Anterior cingulate cortex (tissue), 58 donors: ENCODE data around the gene REPS1.
"Not testable (repeated sequence)": the region's sequence is repeated elsewhere in the genome, so short reads cannot be mapped to it uniquely, and the experiment has no call there.

Source experiments
- DNase-seq, 58 donors: peaks; one replicate each; lab custom pipeline; 2025; lab: John Stamatoyannopoulos, UW

Gene REPS1

GRCh38 chr6:138944412-138944811 lies 43.6 kb downstream of the REPS1 start:
- DNase-seq, result no peak

GRCh38 chr6:138943089-138943625 lies 44.9 kb downstream of the REPS1 start:
- no peak for DNase-seq

GRCh38 chr6:138936873-138937272 lies 51.2 kb downstream of the REPS1 start:
- DNase-seq, result not testable (repeated sequence)

GRCh38 chr6:138931660-138932059 lies 56.4 kb downstream of the REPS1 start:
- no peak for DNase-seq

- DNase-seq, result no peak
Measured at GRCh38 chr6:138926579-138926978, 61.5 kb downstream of the REPS1 start.

GRCh38 chr6:138925806-138926205 lies 62.2 kb downstream of the REPS1 start:
- no peak for DNase-seq

- DNase-seq, result no peak
Measured at GRCh38 chr6:138923561-138923960, 64.5 kb downstream of the REPS1 start.

- DNase-seq, result no peak
Measured at GRCh38 chr6:138920906-138921305, 67.1 kb downstream of the REPS1 start.

GRCh38 chr6:138914701-138915100 lies 73.4 kb downstream of the REPS1 start:
- DNase-seq, result no peak

- no peak for DNase-seq
Measured at GRCh38 chr6:138912308-138912707, 75.7 kb downstream of the REPS1 start.

- no peak for DNase-seq
Measured at GRCh38 chr6:138909975-138910374, 78.1 kb downstream of the REPS1 start.

GRCh38 chr6:138909511-138909910 lies 78.5 kb downstream of the REPS1 start:
- DNase-seq, result no peak

GRCh38 chr6:138907167-138907566 lies 80.9 kb downstream of the REPS1 start:
- no peak for DNase-seq

- no peak for DNase-seq
Measured at GRCh38 chr6:138897031-138897430, 91.0 kb downstream of the REPS1 start.

- DNase-seq, result no peak
Measured at GRCh38 chr6:138896104-138896756, 91.8 kb downstream of the REPS1 start.

- DNase-seq, result no peak
Measured at GRCh38 chr6:138891255-138891986, 96.6 kb downstream of the REPS1 start.

GRCh38 chr6:138885156-138885819 lies 102.8 kb downstream of the REPS1 start:
- DNase-seq, result no peak

GRCh38 chr6:138882369-138883017 lies 105.6 kb downstream of the REPS1 start:
- no peak for DNase-seq

GRCh38 chr6:138873191-138873590 lies 114.9 kb downstream of the REPS1 start:
- no peak for DNase-seq

- DNase-seq, result peak in 14 of 58 donors; percentile 1 to 21 (median 8)
Measured at GRCh38 chr6:138869398-138869797, 118.7 kb downstream of the REPS1 start.

GRCh38 chr6:138868181-138868580 lies 119.9 kb downstream of the REPS1 start:
- no peak for DNase-seq
